ENCODE measurements around the gene MAGOH. TPM values are rescaled to one million over a fixed set of nuclear protein-coding genes. Genes with fewer than 3 reads are reported as not detected.

The MAGOH gene
- total and polyA plus RNA-seq, 10 of the 15 experiments (the other 5 are each of a cell fraction or from before 2014, with no cell fraction given): 62.6 to 261 (median 89.8) TPM

- TF ChIP-seq MAX (IDR thresholded peaks at IDR 0.05; ENCODE audit: low read depth, low read length) (0 out of 2 replicates have a peak, but pooled peaks have one; percentile 45), CBFB (IDR thresholded peaks at IDR 0.05; ENCODE audit: low read depth) (peak; percentile 45; the same call in 1 of the 2 replicates), JUNB (IDR thresholded peaks at IDR 0.05) (no peak), ZBED1 (IDR thresholded peaks at IDR 0.05; ENCODE audit: borderline replicate concordance) (no peak), TCF7 (IDR thresholded peaks at IDR 0.05; ENCODE audit: borderline replicate concordance) (no peak), SMC3 (IDR thresholded peaks at IDR 0.05; ENCODE audit: borderline replicate concordance, low read length) (no peak), CHD1 (IDR thresholded peaks at IDR 0.05; ENCODE audit: low read depth, low read length) (no peak), RUNX3 (IDR thresholded peaks at IDR 0.05; ENCODE audit: low read length) (peak; percentile 57; the same call in 1 of the 2 replicates), BCLAF1 (IDR thresholded peaks at IDR 0.05) (no peak), ZNF207 (IDR thresholded peaks at IDR 0.05; ENCODE audit: borderline replicate concordance) (peak; percentile 82), SIX5 (IDR thresholded peaks at IDR 0.05; ENCODE audit: low read depth, low read length, severe bottlenecking) (no peak), FOXK2 (IDR thresholded peaks at IDR 0.05) (no peak), HSF1 (IDR thresholded peaks at IDR 0.05; ENCODE audit: low read depth, low read length) (no peak), SMAD5 (IDR thresholded peaks at IDR 0.05; ENCODE audit: low read depth) (0 out of 2 replicates have a peak, but pooled peaks have one; percentile 57), FOXM1 (IDR thresholded peaks at IDR 0.05; ENCODE audit: low read depth, low read length) (no peak), HDGF (IDR thresholded peaks at IDR 0.05) (no peak), BRCA1 (IDR thresholded peaks at IDR 0.05; ENCODE audit: low read depth, low read length) (no peak), POLR2AphosphoS5 (IDR thresholded peaks at IDR 0.05; ENCODE audit: low read length) (peak; percentile 95), LARP7 (IDR thresholded peaks at IDR 0.05) (peak; percentile 99), BCL11A (IDR thresholded peaks at IDR 0.05; ENCODE audit: low read depth, low read length) (no peak), RCOR1 (conservative IDR thresholded peaks at IDR 0.05; ENCODE audit: low read depth, low read length) (no peak), CUX1 (IDR thresholded peaks at IDR 0.05; ENCODE audit: insufficient replicate concordance, low read depth, low read length) (no peak), ZNF217 (IDR thresholded peaks at IDR 0.05) (peak; percentile 33; the same call in 1 of the 2 replicates)
Observed at GRCh38 chr1:53196485-53197290, 41.6 kb downstream of the MAGOH start, which contains the start of gene CPT2 (continued).

Data from GM12878 (cell line).